GM12878 (cell line): Measurements from ENCODE around the gene LRRC55. TPM values are rescaled to one million over a fixed set of nuclear protein-coding genes. Genes with fewer than 3 reads are reported as not detected.

ENCODE experiments used
- ATAC-seq: fragments of 200-7000 bp; cut with Tn5 transposase; 3 replicates; pipeline ENCODE4 v1.9.1; 2020; ENCODE audit warnings: mild to moderate bottlenecking, moderate library complexity
- BruUV-seq: library from RNA; stranded (reverse); fragments of 400-500 nt; replicated peaks from 2 replicates; lab custom pipeline; 2021; lab: Mats Ljungman, UMichigan
- CTCF ChIA-PET: fragments of 300-600 bp; sonication (Branson Sonifier 250); formaldehyde crosslinking; extraction: SDS; loops from one replicate; lab custom pipeline; 2021; ENCODE audit warnings: inconsistent platforms; lab: Yijun Ruan, JAX
- POLR2A ChIA-PET: fragments of 350-600 bp; formaldehyde crosslinking; extraction: SDS; loops from one replicate; lab custom pipeline; 2021; ENCODE audit warnings: inconsistent platforms; lab: Charles Lee
- RAD21 ChIA-PET: fragments of 300-600 bp; sonication (Branson Sonifier 250); formaldehyde crosslinking; loops from one replicate; lab custom pipeline; 2023; ENCODE audit warnings: antibody characterized with exemption; ENCODE audit not compliant: unreplicated experiment; lab: Charles Lee
- SMC1A ChIA-PET: fragments of 300-600 bp; sonication (Branson Sonifier 250); formaldehyde crosslinking; loops from one replicate; lab custom pipeline; 2023; ENCODE audit not compliant: unreplicated experiment, uncharacterized antibody; lab: Charles Lee
- DNase-seq: peaks from one replicate; pipeline ENCODE4 v3.0.0-alpha.2; 2011; ENCODE audit warnings: low read depth, low spot score
- FAIRE-seq: peaks from 3 replicates; lab custom pipeline; 2011; peaks lifted over from hg19 to GRCh38; lab: Jason Lieb, UNC
- H2AFZ ChIP-seq: 2 replicates; pipeline ENCODE4 v1.6.0; 2011; ENCODE audit warnings: low read depth, low read length, control low read depth; ENCODE audit not compliant: control insufficient read depth
- H3K27ac ChIP-seq: 2 replicates; pipeline ENCODE4 v1.5.1; 2011; ENCODE audit warnings: control low read depth; ENCODE audit not compliant: control insufficient read depth, insufficient read depth
- H3K27me3 ChIP-seq, 2 experiments: replicated peaks in 1 of 2; 2 replicates each; pipeline versions ENCODE4 v1.6.0 to v1.6.1; 2011; ENCODE audit warnings: low read length in 1 of 2; ENCODE audit not compliant: control insufficient read depth in 2 of 2, insufficient read depth in 2 of 2
- H3K36me3 ChIP-seq, 2 experiments: 2 replicates each; pipeline ENCODE4 v1.5.1; 2011; ENCODE audit warnings: low read length in 1 of 2; ENCODE audit not compliant: control insufficient read depth in 2 of 2, insufficient read depth in 2 of 2
- H3K4me1 ChIP-seq: 2 replicates; pipeline ENCODE4 v1.6.1; 2011; ENCODE audit warnings: mild to moderate bottlenecking, low read length, moderate library complexity, mixed read lengths; ENCODE audit not compliant: control insufficient read depth, insufficient read depth
- H3K4me2 ChIP-seq: 2 replicates; pipeline ENCODE4 v1.6.0; 2011; ENCODE audit warnings: control low read depth; ENCODE audit not compliant: control insufficient read depth, insufficient read depth
- H3K4me3 ChIP-seq: fragments of 200-600 bp; sonication (generic); 2 replicates; pipeline ENCODE4 v1.5.1; 2016
- H3K79me2 ChIP-seq: 2 replicates; pipeline ENCODE4 v1.6.0; 2011; ENCODE audit warnings: low read length; ENCODE audit not compliant: control insufficient read depth, insufficient read depth
- H3K9ac ChIP-seq: 2 replicates; pipeline ENCODE4 v1.8.0; 2011; ENCODE audit warnings: low read length, control low read depth, mixed read lengths; ENCODE audit not compliant: control insufficient read depth, insufficient read depth
- H3K9me3 ChIP-seq: replicated peaks from 3 replicates; pipeline ENCODE4 v1.5.1; 2011; ENCODE audit warnings: mild to moderate bottlenecking, low read length; ENCODE audit not compliant: control insufficient read depth, insufficient read depth
- H4K20me1 ChIP-seq: 2 replicates; pipeline ENCODE4 v1.6.0; 2011; ENCODE audit not compliant: control insufficient read depth, insufficient read depth
- CBFB ChIP-seq: IDR thresholded peaks from 2 replicates; pipeline ENCODE4 v1.6.1; 2016; ENCODE audit warnings: antibody characterized with exemption, low read depth
- E2F4 ChIP-seq: IDR thresholded peaks from 2 replicates; pipeline ENCODE4 v1.6.1; 2012; ENCODE audit warnings: low read depth, low read length, improper control_type of control experiment
- ELK1 ChIP-seq: IDR thresholded peaks from 2 replicates; pipeline ENCODE4 v1.6.1; 2012; ENCODE audit warnings: low read depth, low read length, improper control_type of control experiment
- HCFC1 ChIP-seq: fragments of 150-350 bp; IDR thresholded peaks from 2 replicates; pipeline ENCODE4 v1.6.1; 2014; ENCODE audit warnings: low read length
- HSF1 ChIP-seq: fragments of 150-350 bp; IDR thresholded peaks from 2 replicates; pipeline ENCODE4 v1.6.1; 2014; ENCODE audit warnings: mild to moderate bottlenecking, low read depth, low read length
- JUNB ChIP-seq: IDR thresholded peaks from 2 replicates; pipeline ENCODE4 v1.6.1; 2016; ENCODE audit warnings: antibody characterized with exemption, mild to moderate bottlenecking
- MTA2 ChIP-seq: fragments of 450-650 bp; IDR thresholded peaks from 2 replicates; pipeline ENCODE4 v1.6.1; 2016; ENCODE audit warnings: low read depth, mild to moderate bottlenecking, moderate library complexity
- NFYB ChIP-seq: IDR thresholded peaks from 2 replicates; pipeline ENCODE4 v1.6.1; 2011; ENCODE audit warnings: low read depth, mild to moderate bottlenecking, low read length, improper control_type of control experiment, moderate library complexity; ENCODE audit not compliant: insufficient read depth
- NR2F1 ChIP-seq: fragments of 450-650 bp; conservative IDR thresholded peaks from 2 replicates; pipeline ENCODE4 v1.6.1; 2017; ENCODE audit warnings: mild to moderate bottlenecking
- PAX8 ChIP-seq: fragments of 450-650 bp; IDR thresholded peaks from 2 replicates; pipeline ENCODE4 v1.6.1; 2017; ENCODE audit warnings: mild to moderate bottlenecking, moderate library complexity
- TCF3 ChIP-seq: IDR thresholded peaks from 2 replicates; pipeline ENCODE4 v1.6.1; 2012; ENCODE audit warnings: low read depth, mild to moderate bottlenecking, low read length, borderline replicate concordance; ENCODE audit not compliant: insufficient read depth
- ZBTB40 ChIP-seq: fragments of 450-650 bp; IDR thresholded peaks from 2 replicates; pipeline ENCODE4 v1.6.1; 2016; ENCODE audit warnings: mild to moderate bottlenecking, moderate library complexity, borderline replicate concordance
- ZNF592 ChIP-seq: fragments of 450-650 bp; IDR thresholded peaks from 2 replicates; pipeline ENCODE4 v1.6.1; 2017; ENCODE audit warnings: mild to moderate bottlenecking, moderate library complexity
- ZNF622 ChIP-seq: fragments of 450-650 bp; IDR thresholded peaks from 2 replicates; pipeline ENCODE4 v1.6.1; 2017; ENCODE audit warnings: mild to moderate bottlenecking, inconsistent platforms
- in situ Hi-C: fragments of 300-500 bp; cut with MboI; formaldehyde crosslinking; loops from 9 replicates; pipeline ENCODE4 v1.14.3; 2018; ENCODE audit warnings: mixed read lengths
- intact Hi-C: fragments of 100-400 bp; cut with micrococcal nuclease; formaldehyde crosslinking; loops from one replicate; pipeline ENCODE4 v1.14.2; 2022; ENCODE audit not compliant: unreplicated experiment
- polyA plus RNA-seq, 11 experiments: library from polyadenylated mRNA; depleted of rRNA in 4 of 11; unstranded in 6 of 11; stranded (reverse) in 5 of 11; fragments of >200 nt; fragmentation: Nextera tagmentation in 4 of 11; fragmentation: Illumina TruSeq in 1 of 11; extraction: Ambion mirVana in 4 of 11; extraction: Trizol in 1 of 11; gene quantifications; 1 replicate in 1 of 11; 2 replicates in 10 of 11; pipeline versions ENCODE4 v1.2.1 to v1.2.3, GENCODE V29; 2011 to 2016; ENCODE audit warnings: inconsistent platforms in 2 of 11, missing spikeins in 2 of 11, low read depth in 1 of 11
- total RNA-seq, 4 experiments: library from RNA; depleted of rRNA in 3 of 4; stranded (reverse); fragments of >200 nt in 3 of 4; fragmentation: Illumina TruSeq in 1 of 4; extraction: Trizol in 1 of 4; gene quantifications; 2 replicates each; pipeline versions ENCODE4 v1.2.1 to v1.2.3, GENCODE V29; 2013 to 2021

Gene LRRC55
- total and polyA plus RNA-seq, 10 of the 15 experiments (the other 5 are each of a cell fraction or from before 2014, with no cell fraction given), result 0.01 to 0.04 TPM; not detected in 8

- FAIRE-seq (no peak), ATAC-seq (no peak), DNase-seq (no peak)
- Histone ChIP-seq H3K27ac (no peak overlapping the region), H3K27me3 (no peaks in the 10 kb centered on the region; a peak in 2 of 4 replicates), H3K9me3 (no peaks in the 10 kb centered on the region), H3K79me2 (no peaks in the 10 kb centered on the region), H3K9ac (no peak overlapping the region), H3K4me2 (no peak overlapping the region), H4K20me1 (no peaks in the 10 kb centered on the region), H2AFZ (no peak overlapping the region), H3K4me1 (no peaks in the 10 kb centered on the region), H3K4me3 (no peak overlapping the region), H3K36me3 (no peaks in the 10 kb centered on the region)
- ChIA-PET POLR2A (no interaction called here), SMC1A (no interaction called here), RAD21 (no interaction called here), CTCF (interaction anchor here (0.7 kb wide), 1 partner anchor 91 kb away, joined by 3 read pairs; no protein-coding TSS in a partner anchor)
- no peak for TF ChIP-seq PAX8
- no peak for TF ChIP-seq TCF3
- TF ChIP-seq NR2F1, result no peak
- TF ChIP-seq MTA2, result no peak
- no peak for TF ChIP-seq HCFC1
- no peak for TF ChIP-seq JUNB
- no peak for TF ChIP-seq CBFB
- TF ChIP-seq ELK1, result no peak
- TF ChIP-seq ZNF622, result no peak
- no peak for TF ChIP-seq ZNF592
- no peak for TF ChIP-seq E2F4
- no peak for TF ChIP-seq HSF1
- TF ChIP-seq ZBTB40, result no peak
- TF ChIP-seq NFYB, result no peak
- intact Hi-C loops, result no loop called here
- in situ Hi-C loops, result no loop called here
- no TSS peak for BruUV-seq
Measured at GRCh38 chr11:57224537-57224936, 42.8 kb downstream of the LRRC55 start.
